ENCODE measurements around the gene COPZ1.

COPZ1 gene

GRCh38 chr12:54398995-54399793, 74.3 kb downstream of the COPZ1 start:
- DNase-seq, result peak; percentile 54

DNA sequence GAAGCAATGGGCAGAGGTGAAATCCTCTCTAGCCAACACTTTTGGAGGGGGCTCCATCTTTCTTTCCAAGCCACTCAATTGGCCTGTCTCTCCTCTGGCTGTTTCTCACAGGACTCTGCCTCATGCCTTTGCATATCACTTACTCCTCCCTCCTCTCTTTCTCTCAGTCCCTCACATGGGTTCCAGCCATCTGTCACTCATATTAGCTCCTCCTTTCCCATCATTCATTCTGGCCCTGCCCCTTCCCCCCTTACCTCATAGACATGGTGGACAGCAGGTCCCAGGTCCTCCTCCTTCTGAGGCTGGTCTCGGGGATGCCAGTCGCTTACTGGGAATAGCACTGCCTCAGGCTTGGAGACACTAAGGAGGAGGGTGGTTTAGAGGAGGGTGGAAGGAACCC, 76.2 kb downstream of the COPZ1 start:
- DNase-seq, result no peak

Data from COR-L47 (cell line).